Measurements from ENCODE around the gene JMY.

DNA sequence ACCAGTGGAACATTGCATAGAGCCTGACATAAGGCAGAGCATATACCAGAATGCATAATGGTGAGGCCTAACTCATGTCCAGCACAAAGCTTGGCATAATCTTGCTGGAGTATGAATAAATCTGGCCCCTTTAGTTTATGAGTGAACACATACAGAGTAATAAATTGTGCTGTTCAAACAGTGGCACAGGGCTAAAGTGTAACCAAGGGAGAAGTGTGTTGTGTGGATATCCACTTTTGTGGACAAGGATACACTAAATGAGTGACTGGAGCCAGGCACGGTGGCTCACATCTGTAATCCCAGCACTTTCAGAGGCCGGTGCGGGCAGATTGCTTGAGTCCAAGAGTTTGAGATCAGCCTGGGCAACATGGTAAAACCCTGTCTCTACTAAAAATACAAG is 29.4 kb upstream of the JMY start:
- TF ChIP-seq, protein P1, sequence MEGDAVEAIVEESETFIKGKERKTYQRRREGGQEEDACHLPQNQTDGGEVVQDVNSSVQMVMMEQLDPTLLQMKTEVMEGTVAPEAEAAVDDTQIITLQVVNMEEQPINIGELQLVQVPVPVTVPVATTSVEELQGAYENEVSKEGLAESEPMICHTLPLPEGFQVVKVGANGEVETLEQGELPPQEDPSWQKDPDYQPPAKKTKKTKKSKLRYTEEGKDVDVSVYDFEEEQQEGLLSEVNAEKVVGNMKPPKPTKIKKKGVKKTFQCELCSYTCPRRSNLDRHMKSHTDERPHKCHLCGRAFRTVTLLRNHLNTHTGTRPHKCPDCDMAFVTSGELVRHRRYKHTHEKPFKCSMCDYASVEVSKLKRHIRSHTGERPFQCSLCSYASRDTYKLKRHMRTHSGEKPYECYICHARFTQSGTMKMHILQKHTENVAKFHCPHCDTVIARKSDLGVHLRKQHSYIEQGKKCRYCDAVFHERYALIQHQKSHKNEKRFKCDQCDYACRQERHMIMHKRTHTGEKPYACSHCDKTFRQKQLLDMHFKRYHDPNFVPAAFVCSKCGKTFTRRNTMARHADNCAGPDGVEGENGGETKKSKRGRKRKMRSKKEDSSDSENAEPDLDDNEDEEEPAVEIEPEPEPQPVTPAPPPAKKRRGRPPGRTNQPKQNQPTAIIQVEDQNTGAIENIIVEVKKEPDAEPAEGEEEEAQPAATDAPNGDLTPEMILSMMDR (IDR thresholded peaks at IDR 0.05): no peak
- TF ChIP-seq EP300 (IDR thresholded peaks at IDR 0.05): no peak

Data from esophagus muscularis mucosa (tissue), 3 donors.